Measurements from ENCODE around the gene SLC22A23. TPM values are rescaled to one million over a fixed set of nuclear protein-coding genes. Genes with fewer than 3 reads are reported as not detected.

The SLC22A23 gene
- total RNA-seq, 1 donor from 2014 or later, result 23.8 TPM

DNA sequence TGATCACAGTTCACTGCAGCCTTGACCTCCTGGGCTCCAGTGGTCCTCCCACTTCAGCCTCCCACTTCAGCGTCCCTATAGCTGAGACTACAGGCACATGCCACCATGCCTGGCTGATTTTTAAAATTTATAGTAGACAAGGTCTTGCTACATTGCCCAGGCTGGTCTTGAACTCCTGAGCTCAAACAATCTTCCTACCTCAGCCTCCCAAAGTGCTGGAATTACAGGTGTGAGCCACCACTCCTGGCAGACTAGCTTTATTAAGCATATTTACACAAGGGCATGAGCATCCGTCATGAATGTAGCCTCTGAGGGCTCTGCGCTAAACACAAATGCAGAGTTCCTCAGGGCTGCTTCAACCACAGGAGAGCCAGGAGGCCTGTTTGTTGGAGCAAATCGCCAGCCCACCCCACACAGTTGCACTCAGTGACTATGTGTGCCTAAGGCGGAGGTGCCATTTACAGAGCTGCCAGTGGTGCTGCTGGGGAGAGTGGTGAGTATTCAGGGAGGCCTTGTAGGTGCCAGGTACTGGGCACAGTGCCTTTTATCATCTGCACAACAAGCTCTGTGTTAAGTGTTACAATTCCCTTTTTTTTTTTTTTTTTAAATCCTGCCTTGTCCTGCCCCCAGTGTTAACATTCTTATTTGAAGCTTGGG, 119.9 kb downstream of the SLC22A23 start:
- no peak for DNase-seq (ENCODE audit: low spot score)

DNA sequence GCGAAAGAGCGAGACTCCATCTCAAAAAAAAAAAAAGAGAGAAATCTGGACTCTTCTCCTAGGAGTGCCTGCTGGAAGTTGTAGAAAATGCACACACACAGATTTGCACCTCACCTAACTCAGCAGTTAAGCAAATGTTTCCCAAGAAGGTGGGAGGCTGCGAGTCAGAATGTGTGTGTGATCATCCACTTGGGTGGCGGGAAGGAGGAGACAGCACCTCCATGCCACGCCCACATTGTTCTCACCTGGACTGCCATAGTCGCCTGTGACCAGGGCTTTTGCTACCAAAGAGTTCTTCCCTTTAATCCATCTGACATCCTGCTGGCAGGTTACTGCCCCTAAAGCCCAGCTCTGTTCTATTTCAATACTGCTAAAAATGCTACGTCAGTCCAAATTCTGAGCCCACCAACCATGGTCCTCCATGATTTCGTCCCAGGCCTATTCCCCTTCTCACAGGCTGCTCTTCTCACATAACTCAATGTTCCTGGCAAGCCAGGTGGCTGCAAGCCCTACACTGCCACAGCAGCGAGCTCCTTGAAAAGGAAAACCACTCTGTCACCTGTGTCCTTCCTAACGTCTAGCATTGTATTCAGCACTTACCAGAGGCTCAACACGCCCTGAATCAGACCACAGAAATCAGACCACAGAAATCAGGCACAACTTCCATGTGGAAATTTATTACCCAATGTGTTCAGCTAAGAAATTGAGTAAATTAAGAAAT, 120.6 kb downstream of the SLC22A23 start:
- DNase-seq (ENCODE audit: low spot score), result no peak

DNA sequence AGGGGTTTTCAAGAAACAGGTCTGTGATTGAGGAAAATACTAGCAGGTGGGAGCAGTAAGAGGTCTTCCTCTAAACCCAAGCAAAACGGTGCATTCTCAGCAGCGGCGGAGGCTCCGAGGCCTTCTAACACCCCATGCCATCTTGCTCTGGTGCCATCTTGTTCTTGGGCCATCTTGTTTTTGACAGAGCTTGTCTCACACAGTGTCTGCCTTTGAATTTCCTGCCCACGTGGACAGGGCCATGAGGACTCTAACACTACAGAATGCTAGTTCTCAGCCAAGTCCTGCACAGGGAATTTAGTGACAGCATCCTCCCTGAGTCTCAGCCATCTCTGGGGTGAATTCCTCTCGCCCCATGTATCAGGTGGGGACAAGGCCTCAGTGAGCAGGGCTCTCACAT, 121.7 kb downstream of the SLC22A23 start:
- no peak for DNase-seq (ENCODE audit: low spot score)

DNA sequence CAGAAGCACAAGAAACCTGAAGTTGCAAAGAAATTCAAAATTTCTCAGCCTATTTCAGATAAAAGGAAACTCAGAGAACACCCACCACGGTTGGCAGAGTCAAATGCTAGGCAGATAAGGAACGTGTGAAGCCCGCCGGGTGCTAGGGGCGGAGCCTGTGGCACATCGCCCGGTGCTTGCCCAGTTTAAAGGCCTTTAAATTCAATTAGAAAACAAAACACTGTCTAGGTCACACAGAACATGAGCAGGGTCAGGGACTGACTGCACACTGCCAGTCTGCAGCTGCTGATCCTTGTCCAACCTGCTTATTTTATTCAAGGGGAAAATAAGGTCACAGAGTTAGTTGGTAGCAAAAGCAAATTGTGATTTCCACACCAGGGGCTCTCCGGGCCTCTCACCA, 122.3 kb downstream of the SLC22A23 start:
- no peak for DNase-seq (ENCODE audit: low spot score)

DNA sequence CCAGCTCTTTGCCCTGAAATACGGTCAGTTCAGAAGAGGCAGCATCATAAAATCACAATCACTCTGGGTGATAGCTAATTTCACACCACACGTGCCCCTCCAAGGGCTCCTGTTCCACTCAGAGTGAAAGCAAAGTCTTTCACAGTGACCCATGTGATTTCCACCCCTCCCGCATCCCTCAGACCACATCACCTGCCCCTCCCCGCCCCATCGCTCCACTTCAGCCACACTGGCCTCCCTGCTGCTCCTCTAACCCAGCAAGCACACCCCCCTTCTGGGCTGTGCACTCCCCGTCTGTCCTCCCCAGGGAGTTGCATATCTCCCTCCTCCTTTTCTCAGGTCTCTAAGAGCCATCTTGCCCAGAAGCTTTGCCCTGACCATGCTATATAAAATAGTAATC, 123.6 kb downstream of the SLC22A23 start:
- no peak for DNase-seq (ENCODE audit: low spot score)

DNA sequence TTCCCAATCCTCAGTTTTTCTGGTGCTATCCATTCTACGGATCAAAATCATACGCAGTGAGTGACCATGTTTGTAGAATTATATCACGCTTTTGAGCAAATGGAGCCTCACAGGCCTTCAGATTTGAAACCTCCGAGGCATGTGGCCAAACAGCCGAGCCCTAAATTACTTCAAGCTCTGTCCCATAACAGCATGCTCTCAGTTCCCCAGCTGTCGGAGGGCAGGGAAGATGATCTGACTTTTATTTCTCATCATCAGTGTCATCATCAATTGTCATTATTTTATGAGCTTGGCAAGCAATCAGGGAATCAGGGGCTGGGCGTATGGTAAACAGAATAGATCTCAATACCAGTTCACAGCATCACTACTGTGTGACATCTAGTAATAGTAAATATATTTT, 124.9 kb downstream of the SLC22A23 start:
- peak; percentile 12 for DNase-seq (ENCODE audit: low spot score)

DNA sequence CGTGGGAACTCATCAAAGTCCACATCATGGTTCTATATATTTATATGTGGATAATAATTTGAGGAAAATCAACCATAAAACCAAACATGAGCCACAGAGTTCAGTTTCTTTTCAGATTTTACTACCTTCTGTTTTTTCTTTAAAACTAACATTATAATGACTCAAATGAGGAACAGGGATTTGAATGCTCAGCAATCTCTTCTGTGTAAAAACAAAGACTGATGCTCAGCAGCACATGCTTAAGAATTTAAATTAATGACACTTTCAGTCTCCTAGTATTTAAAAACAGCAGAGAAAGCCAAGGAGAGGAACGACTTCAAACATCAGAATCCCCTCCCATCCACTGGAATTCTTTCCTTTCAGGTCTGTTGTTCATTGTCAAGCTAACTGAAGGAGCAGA, 125.4 kb downstream of the SLC22A23 start:
- DNase-seq (ENCODE audit: low spot score), result no peak

DNA sequence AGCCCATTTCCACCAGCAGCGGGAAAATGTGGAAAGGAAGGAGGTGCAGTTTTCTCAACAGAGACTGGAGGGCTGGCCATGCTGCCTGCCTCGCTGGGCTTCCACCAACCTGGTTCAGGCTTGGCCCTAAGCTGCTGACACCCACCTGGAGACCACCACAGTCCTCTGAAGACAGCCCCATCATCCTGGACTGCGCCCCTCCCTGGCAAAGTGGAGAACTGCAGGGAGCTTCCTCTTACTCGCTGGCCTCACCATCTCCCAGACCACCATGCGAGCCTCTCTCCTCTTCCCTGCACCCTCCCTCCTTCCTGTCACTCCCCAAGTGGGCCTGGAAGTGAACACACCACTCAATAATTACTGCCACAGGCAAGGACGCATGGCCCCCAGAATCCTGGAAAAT, 126.7 kb downstream of the SLC22A23 start:
- peak; percentile 75 for DNase-seq (ENCODE audit: low spot score)

DNA sequence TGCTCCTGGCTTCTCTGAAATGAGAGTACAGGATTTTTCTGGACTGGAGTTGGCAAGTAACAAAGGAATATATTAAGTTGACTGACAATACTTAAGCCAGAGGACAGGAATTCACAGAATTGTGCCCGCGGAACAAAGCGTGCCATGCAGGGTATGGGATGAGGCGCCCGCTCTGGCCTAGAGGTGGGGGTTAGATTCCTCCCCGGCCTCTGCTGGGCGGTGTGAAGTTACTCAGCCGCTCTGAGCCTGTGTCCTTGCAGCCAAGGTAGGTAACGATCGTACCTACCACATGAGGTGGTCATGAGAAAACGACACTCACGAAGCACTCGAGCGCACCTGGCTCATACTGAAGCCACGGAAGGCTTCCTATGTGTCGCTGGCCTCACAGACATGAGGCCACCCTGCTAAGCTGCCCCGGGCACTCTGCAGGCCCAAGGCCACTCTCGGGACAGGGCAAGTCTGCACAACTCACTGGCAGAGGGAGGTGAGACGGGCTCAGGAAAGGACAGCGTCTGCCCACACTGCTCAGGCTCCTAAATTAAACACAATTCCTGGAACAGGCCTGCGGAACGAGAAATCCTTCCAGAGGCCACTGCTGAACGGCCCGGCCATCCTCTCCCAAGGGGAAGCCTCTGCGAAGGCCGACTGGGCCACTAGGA, 127.3 kb downstream of the SLC22A23 start:
- no peak for DNase-seq (ENCODE audit: low spot score)

DNA sequence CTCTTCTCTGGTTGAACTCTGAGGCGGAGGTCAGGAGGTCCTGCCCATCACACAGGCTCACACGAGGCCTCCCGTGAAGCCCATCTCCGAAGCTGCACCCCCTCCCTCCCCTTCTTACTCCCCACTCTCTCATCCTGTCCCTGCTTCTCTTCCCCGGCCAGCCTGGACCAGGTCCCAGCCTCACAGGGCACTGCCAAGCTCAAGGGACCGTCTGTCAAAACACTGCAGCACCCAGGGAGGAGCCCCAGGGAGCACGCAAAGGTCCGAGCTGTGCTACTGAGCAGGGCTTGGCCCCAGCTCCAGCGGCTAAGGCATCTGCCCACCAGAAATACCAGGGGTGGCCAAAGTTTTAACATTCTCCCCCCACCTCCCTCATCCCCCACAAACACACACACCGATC, 128.1 kb downstream of the SLC22A23 start:
- no peak for DNase-seq (ENCODE audit: low spot score)

DNA sequence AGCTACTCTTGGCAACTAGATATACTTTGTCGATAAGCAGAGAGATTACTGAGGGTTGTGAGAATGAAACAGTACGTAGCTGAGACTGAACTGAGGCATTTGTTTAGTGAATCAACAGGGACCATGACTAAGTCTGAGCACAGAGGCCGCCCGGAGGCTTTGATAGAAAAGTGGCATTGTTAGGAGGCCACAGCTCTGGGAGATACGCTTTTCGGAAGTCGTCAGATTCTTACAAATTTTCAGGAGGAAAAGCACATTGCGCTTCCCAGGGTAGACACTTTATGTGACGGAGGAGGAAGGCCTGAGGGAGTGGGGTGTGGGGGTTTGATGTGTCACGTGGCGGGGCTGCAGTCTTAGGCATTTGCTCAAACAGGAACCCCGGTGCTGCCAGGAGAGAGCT, 128.7 kb downstream of the SLC22A23 start:
- DNase-seq (ENCODE audit: low spot score), result peak; percentile 82

DNA sequence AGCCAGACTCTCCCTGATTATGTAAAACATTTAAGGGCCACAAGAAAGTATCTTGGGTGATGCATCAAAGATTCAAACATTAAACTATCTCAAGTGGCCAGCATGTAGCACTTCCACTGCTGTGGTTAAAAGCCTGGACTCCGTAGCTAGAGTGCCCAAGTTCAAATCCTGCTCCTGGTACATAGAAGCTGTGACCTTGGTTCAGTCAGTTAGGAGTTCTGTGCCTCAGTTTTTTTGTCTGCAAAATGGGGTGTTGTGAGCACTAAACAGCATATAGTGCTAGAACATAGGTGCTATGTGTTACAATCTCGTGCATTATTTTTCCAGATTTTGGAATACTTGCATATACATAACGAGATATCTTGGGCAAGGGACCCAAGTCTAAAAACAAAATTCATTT, 129.4 kb downstream of the SLC22A23 start:
- no peak for DNase-seq (ENCODE audit: low spot score)

DNA sequence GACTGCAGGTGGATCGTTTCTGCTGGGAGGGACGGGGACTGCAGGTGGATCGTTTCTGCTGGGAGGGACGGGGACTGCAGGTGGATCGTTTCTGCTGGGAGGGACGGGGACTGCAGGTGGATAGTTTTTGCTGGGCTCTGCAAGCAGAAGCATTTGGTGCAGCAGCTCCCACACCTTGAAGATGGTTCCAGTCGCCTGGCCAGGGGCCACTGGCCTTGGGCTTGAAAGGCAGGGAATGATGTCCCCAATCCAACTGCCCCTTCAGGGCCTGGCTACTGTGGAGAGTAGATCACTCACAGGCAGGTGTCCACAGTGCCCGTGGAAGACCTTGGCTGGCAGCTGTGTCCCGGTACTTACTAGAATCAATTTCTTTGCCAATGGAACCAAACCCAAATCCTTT, 129.9 kb downstream of the SLC22A23 start:
- peak; percentile 81 for DNase-seq (ENCODE audit: low spot score)

DNA sequence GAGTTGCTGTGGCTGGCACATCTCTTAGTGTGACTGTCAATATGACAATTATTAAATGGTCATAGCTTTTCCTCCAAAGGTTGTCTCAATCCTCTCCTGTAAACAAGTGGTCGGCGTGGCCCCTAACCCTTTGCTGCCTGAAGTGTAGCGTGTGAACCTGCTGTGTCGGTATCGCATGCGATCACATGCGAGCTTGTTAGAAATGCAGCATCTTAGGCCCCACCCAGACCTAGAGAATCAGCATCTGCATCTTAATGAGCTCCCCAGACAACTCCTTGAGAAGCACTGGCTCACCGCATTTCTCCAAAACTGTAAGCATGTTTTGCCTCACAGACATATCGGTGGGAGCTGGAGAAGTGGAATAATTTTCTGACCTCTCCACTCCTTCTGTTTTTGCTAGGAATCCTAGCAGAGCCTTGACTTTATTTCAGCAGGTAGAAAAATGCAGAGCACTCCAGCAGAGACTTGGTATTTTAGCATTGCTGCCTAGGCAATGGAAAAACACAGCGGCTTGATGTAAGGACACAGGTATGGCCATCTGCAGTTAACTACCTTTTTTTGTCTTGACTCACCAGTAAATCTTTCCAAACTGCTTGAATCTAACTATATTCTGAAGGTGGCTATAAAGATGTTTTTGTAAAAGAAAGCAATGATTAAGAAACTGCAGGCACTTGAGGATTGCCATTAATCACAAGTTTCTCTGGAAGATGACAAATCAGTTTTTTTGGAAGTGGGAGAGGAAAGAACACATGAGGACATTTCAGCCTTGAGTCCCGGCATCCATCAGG, 130.5 kb downstream of the SLC22A23 start:
- peak; percentile 45 for DNase-seq (ENCODE audit: low spot score)

DNA sequence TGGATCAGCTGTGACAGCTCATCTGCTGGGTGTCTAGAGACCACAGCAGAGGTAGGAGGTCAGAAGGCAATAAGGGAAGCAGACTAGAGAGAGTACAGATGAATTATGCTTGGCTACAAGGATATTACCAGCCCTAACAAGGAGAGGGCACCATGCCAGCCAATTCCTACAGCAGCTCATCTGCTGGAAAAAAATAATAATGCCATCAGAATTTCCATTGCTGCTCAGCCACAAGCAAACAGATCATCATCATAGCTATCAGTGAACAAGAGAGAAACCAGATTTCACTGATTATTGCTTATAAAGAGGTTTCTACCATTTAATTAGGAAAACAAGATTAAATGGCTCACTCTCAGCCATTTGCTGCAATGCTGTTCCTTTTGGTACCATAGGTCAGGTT, 131.6 kb downstream of the SLC22A23 start:
- DNase-seq (ENCODE audit: low spot score), result peak; percentile 22

DNA sequence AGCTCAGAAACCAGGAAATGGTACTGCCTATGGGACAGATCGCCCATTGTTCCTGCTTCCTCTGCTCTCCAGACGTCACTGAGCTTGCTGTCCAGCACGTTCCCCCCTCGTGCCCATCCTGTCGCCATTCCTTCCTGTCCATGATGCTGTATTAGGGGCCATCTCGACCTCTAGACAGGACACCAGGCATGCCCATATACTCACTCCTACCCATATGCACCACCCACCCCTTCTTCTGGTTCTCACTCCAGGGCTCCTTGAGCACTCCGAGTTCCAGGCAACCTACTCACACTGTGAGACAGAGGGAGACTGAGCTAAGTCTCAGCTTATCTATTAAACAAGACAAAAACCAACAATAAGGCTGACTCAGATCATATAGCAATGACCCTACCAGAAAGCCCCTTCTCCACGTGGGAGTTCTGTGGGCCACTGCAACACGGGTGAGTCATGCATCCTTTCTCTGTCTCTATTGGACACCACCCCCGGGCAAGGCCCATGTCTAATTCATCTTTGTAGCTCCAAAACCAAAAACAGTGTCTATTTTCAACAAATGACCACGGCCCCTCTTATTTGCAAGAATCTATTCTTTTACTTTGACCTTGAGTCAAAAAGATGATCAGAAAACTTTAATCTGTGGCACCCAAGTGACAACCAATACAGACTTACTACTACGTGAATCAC, 132.4 kb downstream of the SLC22A23 start:
- DNase-seq (ENCODE audit: low spot score), result peak; percentile 82

DNA sequence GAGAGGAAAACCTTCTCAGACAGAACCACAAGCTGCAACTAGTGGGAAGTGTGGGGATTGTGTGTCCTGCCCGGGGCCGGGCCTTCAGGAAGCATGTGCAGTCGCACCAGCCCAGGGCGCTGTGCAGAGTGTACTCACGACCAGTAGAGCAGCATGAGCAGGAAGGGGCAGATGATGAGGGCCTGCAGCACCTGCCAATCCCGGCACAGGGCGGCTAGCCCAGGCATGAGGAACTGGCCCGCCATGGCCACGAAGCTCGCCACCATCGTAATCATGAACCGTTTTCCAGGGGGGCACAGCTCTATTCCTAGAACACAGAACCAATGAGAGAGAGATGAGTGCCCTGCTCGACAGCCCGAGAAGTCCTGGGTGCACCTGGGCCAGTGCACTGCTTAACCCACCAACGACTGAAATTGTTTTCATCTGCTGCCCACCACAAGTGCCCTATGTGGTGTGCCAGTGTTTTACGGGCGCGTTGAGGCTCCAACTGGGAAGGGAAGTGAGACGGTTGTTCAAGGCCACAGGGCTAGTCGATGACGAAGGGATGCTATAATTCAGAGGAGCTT, 133.1 kb downstream of the SLC22A23 start:
- DNase-seq (ENCODE audit: low spot score), result peak; percentile 88

DNA sequence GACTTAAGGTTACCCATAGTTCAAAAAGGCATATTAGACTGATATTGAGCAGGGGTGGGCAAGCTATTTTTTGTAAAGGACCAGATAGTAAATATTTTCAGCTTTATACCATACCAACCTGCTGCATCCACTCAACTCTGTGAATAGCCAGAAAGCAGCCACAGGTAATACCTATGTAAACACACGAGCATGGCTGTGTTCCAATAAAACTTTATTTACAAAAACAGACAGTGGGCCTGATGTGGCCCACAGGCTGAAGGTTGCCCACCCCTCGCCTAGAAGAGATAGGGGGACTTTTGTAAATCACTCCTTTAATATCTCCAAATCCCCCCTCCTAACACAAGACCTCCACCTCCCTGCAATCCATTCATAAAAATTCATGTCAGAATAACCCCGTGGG, 133.7 kb downstream of the SLC22A23 start:
- DNase-seq (ENCODE audit: low spot score), result peak; percentile 6

DNA sequence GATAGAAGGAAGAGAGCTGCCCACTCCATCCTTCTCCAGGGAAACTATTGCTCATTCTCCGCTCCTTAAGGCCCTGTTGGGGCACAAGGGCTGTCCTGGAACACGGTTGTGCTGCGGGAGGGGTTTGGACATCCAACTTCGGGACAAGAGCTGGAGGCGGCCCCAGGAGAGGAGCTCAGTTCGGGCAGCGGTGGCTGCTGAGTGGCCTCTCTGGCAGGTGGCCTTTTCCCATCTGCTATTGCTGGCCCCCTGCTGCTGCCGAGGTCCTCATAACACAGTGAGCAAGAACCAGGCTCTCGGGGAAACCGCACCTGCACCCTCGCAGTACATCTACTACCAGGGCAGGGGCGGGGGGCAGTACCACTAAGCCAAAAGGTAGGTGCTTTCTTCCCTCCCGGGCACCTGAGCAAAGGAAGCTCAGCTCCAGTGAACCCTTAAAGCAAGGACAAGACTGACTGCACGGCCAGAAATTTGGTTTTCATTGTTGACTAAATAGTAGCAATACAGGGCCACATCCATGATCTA, 134.4 kb downstream of the SLC22A23 start:
- peak; percentile 82 for DNase-seq (ENCODE audit: low spot score)

DNA sequence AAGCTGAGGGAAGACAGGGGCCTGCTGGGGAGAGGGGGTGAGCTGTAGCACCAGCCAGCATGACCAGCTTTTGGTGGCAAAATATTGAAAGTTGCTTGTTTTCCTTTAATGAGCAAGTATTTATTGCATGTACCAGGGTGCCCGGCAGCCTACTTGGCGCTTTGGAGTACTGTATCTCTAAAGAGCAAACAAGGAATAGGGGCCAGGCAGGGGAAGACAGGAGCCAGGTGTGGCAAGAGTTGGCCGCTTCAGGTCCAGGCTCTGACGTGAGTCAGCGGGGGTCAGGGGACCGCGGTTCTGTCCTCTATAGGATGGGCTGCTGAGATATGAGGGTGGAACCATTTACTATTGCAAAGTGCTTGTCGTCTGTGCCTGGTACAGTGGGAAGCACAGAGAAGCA, 135.0 kb downstream of the SLC22A23 start:
- peak; percentile 59 for DNase-seq (ENCODE audit: low spot score)

DNA sequence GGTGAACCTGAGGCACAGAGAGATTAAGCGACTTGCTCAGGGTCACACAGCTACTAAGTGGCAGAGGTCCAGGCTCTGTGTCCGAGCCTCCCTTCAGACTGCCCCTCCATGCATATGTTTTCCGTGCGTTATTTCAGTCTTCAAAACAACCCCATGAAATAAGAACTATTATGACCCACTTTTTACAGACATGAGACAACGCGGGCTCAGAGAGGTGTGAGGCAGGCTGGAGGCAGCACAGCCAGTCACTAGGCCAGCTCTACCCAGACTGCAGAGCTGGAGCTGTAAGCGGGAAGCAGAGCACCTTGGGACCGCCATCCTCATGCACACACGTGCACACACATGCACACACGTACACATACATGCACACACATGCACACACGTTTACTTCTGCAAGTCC, 135.8 kb downstream of the SLC22A23 start:
- peak; percentile 12 for DNase-seq (ENCODE audit: low spot score)

All from mesenteric fat pad (tissue), 1 donor.